Fibroblast of pulmonary artery (primary cell): ENCODE measurements around the gene BCL6.

Source experiments
- DNase-seq: peaks from one replicate; pipeline ENCODE4 v3.0.0-alpha.2; 2010; ENCODE audit warnings: low read depth
- H3K4me3 ChIP-seq: replicated peaks from 2 replicates; pipeline ENCODE4 v1.5.1; 2011; ENCODE audit warnings: low read depth, mild to moderate bottlenecking, control low read depth, low read length, moderate library complexity
- CTCF ChIP-seq: IDR thresholded peaks from 2 replicates; pipeline ENCODE4 v1.5.1; 2011; ENCODE audit warnings: mild to moderate bottlenecking, control low read depth, low read length, inconsistent platforms; ENCODE audit errors: missing control alignments

Gene BCL6

GRCh38 chr3:187725653-187726370 lies 19.5 kb downstream of the BCL6 start:
- TF ChIP-seq CTCF: no peak
- no peak overlapping the region for H3K4me3 ChIP-seq
- DNase-seq: no peak

- no peak for DNase-seq
- TF ChIP-seq CTCF: no peak
Observed at GRCh38 chr3:187725224-187725623, 20.0 kb downstream of the BCL6 start.

GRCh38 chr3:187722206-187722612 lies 23.1 kb downstream of the BCL6 start:
- no peak overlapping the region for H3K4me3 ChIP-seq
- no peak for TF ChIP-seq CTCF
- DNase-seq: no peak

More at GRCh38 chr3:187725224-187725623, 20.0 kb downstream of the BCL6 start:
- H3K4me3 ChIP-seq: no peak overlapping the region

- DNase-seq: no peak
- no peak overlapping the region for H3K4me3 ChIP-seq
- no peak for TF ChIP-seq CTCF
Observed at GRCh38 chr3:187721055-187721454, 24.2 kb downstream of the BCL6 start.

GRCh38 chr3:187720337-187720670 lies 25.0 kb downstream of the BCL6 start:
- no peak overlapping the region for H3K4me3 ChIP-seq
- TF ChIP-seq CTCF: no peak
- no peak for DNase-seq

GRCh38 chr3:187719628-187720336 lies 25.5 kb downstream of the BCL6 start:
- DNase-seq: no peak
- no peak overlapping the region for H3K4me3 ChIP-seq
- TF ChIP-seq CTCF: no peak

- no peak overlapping the region for H3K4me3 ChIP-seq
- DNase-seq: no peak
- TF ChIP-seq CTCF: no peak
Observed at GRCh38 chr3:187718802-187719201, 26.5 kb downstream of the BCL6 start.
